GM04503 (cell line): ENCODE data around the gene MARS1.
"Not testable (repeated sequence)": the region's sequence is repeated elsewhere in the genome, so short reads cannot be mapped to it uniquely, and the experiment has no call there.

Experiments
- DNase-seq: peaks from one replicate; pipeline ENCODE4 v3.0.0-alpha.2; 2012; ENCODE audit warnings: low read depth

MARS1 gene

GRCh38 chr12:57495051-57495701 is 7.3 kb downstream of the MARS1 start:
- not testable (repeated sequence) for DNase-seq

- no peak for DNase-seq
These were observed 9.0 kb downstream of the MARS1 start for GRCh38 chr12:57496822-57497221.

- no peak for DNase-seq
These were observed 9.6 kb downstream of the MARS1 start for GRCh38 chr12:57497223-57498131.

- no peak for DNase-seq
These were observed 10.2 kb downstream of the MARS1 start for GRCh38 chr12:57498132-57498502.

- no peak for DNase-seq
These were observed 10.7 kb downstream of the MARS1 start for GRCh38 chr12:57498571-57498970.

GRCh38 chr12:57500213-57500612 is 12.3 kb downstream of the MARS1 start:
- DNase-seq, result no peak

GRCh38 chr12:57502311-57502969 is 14.6 kb downstream of the MARS1 start:
- DNase-seq, result not testable (repeated sequence)

- not testable (repeated sequence) for DNase-seq
These were observed 18.7 kb downstream of the MARS1 start for GRCh38 chr12:57506541-57506940.

- DNase-seq, result not testable (repeated sequence)
These were observed 19.9 kb downstream of the MARS1 start for GRCh38 chr12:57507796-57508195.

- no peak for DNase-seq
These were observed 23.3 kb downstream of the MARS1 start for GRCh38 chr12:57511161-57511560.

- no peak for DNase-seq
These were observed 23.9 kb downstream of the MARS1 start for GRCh38 chr12:57511588-57512325.

GRCh38 chr12:57512665-57513064 is 24.8 kb downstream of the MARS1 start:
- DNase-seq, result no peak

- no peak for DNase-seq
These were observed 25.4 kb downstream of the MARS1 start for GRCh38 chr12:57513266-57513665.

GRCh38 chr12:57513677-57514076 is 25.8 kb downstream of the MARS1 start:
- not testable (repeated sequence) for DNase-seq

GRCh38 chr12:57514246-57514645 is 26.4 kb downstream of the MARS1 start:
- DNase-seq, result not testable (repeated sequence)

- no peak for DNase-seq
These were observed 27.0 kb downstream of the MARS1 start for GRCh38 chr12:57514720-57515407.

- no peak for DNase-seq
These were observed 27.6 kb downstream of the MARS1 start for GRCh38 chr12:57515408-57515933.

- no peak for DNase-seq
These were observed 28.2 kb downstream of the MARS1 start for GRCh38 chr12:57515934-57516541.

GRCh38 chr12:57516617-57517153 is 28.8 kb downstream of the MARS1 start:
- no peak for DNase-seq

- DNase-seq, result peak; percentile 31
These were observed 29.3 kb downstream of the MARS1 start for GRCh38 chr12:57517187-57517586.
